ENCODE results near the gene JAK1. TPM values are rescaled to one million over a fixed set of nuclear protein-coding genes. Genes with fewer than 3 reads are reported as not detected.
"Not testable (repeated sequence)": the region's sequence is repeated elsewhere in the genome, so short reads cannot be mapped to it uniquely, and the experiment has no call there.

JAK1 gene
- total RNA-seq, 2 donors from 2014 or later, result 90.3 to 122 TPM

DNA sequence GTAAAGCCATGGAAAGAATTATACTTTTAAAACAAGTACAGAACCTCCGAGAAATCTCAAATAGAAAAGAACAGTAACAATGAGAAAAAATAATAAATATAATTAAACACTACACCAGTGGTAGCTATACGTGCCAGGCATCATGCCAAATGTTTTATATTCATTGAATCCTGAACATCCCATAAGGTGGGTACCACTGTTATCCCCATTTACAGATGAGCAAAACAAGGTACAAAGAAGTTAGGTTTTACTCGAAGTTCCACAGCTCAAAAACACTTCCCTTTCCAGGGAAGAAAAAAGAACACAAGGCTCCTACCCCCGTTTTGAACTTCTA lies 33.4 kb downstream of the JAK1 start:
- peak overlapping the region; percentile 74 to 83 for H3K27ac ChIP-seq
- no peaks in the 10 kb centered on the region for H3K27me3 ChIP-seq
- H3K4me1 ChIP-seq, result peaks cover 0 to 54% of the 10 kb centered on the region in 2 donors
- no peaks in the 10 kb centered on the region for H3K36me3 ChIP-seq
- DNase-seq (ENCODE audit: low spot score), result no peak
- H3K4me3 ChIP-seq, result no peak overlapping the region
- H3K9me3 ChIP-seq, result no peaks in the 10 kb centered on the region
- TF ChIP-seq, protein P1, sequence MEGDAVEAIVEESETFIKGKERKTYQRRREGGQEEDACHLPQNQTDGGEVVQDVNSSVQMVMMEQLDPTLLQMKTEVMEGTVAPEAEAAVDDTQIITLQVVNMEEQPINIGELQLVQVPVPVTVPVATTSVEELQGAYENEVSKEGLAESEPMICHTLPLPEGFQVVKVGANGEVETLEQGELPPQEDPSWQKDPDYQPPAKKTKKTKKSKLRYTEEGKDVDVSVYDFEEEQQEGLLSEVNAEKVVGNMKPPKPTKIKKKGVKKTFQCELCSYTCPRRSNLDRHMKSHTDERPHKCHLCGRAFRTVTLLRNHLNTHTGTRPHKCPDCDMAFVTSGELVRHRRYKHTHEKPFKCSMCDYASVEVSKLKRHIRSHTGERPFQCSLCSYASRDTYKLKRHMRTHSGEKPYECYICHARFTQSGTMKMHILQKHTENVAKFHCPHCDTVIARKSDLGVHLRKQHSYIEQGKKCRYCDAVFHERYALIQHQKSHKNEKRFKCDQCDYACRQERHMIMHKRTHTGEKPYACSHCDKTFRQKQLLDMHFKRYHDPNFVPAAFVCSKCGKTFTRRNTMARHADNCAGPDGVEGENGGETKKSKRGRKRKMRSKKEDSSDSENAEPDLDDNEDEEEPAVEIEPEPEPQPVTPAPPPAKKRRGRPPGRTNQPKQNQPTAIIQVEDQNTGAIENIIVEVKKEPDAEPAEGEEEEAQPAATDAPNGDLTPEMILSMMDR (IDR thresholded peaks at IDR 0.05), result no peak

DNA sequence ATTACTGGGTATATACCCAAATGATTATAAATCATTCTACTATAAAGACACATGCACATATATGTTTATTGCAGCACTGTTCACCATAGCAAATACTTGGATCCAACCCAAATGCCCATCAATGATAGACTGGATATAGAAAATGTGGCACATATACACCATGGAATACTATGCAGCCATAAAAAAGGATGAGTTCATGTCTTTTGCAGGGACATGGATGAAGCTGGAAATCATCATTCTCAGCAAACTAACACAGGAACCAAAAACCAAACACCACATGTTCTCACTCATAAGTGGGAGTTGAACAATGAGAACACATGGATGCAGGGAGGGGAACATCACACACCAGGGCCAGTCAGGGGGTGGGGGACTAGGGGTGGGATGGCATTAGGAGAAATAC lies 35.7 kb downstream of the JAK1 start:
- H3K27ac ChIP-seq; DNase-seq (ENCODE audit: low spot score); H3K36me3 ChIP-seq; H3K9me3 ChIP-seq; H3K4me3 ChIP-seq; H3K27me3 ChIP-seq: not testable (repeated sequence)
- peaks cover 0 to 54% of the 10 kb centered on the region in 2 donors for H3K4me1 ChIP-seq

DNA sequence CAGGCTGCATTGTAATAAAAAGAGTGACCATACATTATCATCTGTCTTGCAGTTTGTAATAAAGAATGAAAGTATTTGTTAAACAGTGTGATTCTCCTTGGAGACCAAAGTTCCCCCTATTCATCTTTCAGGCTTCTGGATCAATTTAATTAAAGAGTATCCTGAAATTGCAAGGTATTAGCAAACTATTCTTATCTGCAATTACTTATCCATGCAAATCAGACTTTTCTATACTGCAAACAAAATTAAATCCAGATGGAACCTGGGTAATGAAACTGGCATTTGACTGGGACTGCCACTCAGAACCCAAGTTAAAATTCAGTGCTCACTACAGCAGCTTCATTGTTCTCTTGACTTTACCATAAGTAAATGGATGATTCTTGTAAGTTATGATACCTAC lies 37.1 kb downstream of the JAK1 start:
- Histone ChIP-seq H3K4me1 (peaks cover 0 to 45% of the 10 kb centered on the region in 2 donors), H3K9me3 (no peaks in the 10 kb centered on the region), H3K27me3 (no peaks in the 10 kb centered on the region), H3K4me3 (no peak overlapping the region), H3K36me3 (no peaks in the 10 kb centered on the region), H3K27ac (no peak overlapping the region)
- DNase-seq (ENCODE audit: low spot score), result no peak
- TF ChIP-seq, protein P1 (IDR thresholded peaks at IDR 0.05), result no peak

DNA sequence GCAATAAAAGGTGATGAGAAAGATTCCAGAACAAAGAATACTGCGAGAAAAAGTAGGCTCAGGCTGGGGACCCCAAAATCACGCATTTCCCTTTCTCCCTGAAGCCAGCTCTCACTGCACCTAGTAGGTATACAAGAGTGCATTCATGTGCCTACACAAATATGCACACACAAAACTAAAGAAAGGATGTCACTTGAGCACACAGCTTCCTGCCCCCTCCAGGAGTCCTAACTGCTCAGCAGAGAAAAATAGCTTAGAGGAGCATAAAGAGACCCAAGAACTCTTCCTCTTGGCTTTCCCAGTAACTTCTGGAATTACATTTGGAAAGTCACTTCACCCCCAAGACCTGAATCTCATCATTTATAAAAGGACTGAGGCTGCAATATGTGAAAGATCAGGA lies 38.0 kb downstream of the JAK1 start:
- H3K36me3 ChIP-seq, result no peaks in the 10 kb centered on the region
- peaks cover 0 to 36% of the 10 kb centered on the region in 2 donors for H3K4me1 ChIP-seq
- H3K27ac ChIP-seq, result no peak overlapping the region
- H3K4me3 ChIP-seq, result no peak overlapping the region
- TF ChIP-seq, protein P1 (IDR thresholded peaks at IDR 0.05), result no peak
- no peaks in the 10 kb centered on the region for H3K9me3 ChIP-seq
- no peak for DNase-seq (ENCODE audit: low spot score)
- no peaks in the 10 kb centered on the region for H3K27me3 ChIP-seq

DNA sequence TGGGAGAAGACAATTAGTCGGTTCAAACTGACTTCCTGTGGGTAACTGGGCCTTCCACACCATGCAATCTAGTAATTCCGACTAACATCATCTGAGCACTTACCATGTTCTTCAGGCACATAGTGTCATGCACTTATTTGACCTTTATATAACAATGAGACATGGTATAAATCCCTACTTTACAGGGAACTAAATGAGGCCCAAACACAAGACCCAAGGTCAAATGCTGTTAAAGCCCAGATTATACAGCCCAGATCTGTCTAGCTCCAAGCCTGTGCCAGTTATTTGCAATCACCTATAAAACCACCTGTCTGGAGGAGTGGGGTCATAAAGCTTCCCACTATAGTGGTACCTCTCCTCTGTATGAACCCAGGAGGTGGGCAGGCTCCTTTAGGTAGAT lies 40.8 kb downstream of the JAK1 start:
- H3K36me3 ChIP-seq, result no peaks in the 10 kb centered on the region
- H3K4me1 ChIP-seq, result peaks cover 0 to 46% of the 10 kb centered on the region in 2 donors
- no peak for DNase-seq (ENCODE audit: low spot score)
- no peak overlapping the region for H3K4me3 ChIP-seq
- TF ChIP-seq, protein P1 (IDR thresholded peaks at IDR 0.05), result no peak
- H3K9me3 ChIP-seq, result no peaks in the 10 kb centered on the region
- no peaks in the 10 kb centered on the region for H3K27me3 ChIP-seq
- no peak overlapping the region for H3K27ac ChIP-seq

DNA sequence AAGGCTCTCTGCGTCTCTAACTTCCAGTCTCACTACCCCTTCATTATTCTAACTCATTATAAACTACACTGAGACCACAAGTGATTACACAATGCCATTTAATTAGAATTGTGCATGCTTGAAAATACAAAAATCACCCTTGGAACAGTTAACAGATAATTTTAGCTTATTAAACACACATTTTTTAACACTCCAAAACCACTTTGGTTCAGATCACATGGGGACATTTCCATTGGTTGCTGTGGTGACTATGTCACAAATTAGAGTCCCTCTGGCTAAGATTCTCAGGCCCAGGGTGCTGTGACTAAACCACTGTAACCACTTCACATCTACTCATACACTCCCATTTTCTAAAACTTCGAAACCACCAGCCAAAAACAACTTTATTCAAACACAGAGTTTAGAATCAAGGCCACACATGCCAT lies 43.0 kb downstream of the JAK1 start:
- peaks cover 0 to 51% of the 10 kb centered on the region in 2 donors for H3K4me1 ChIP-seq
- no peak for DNase-seq (ENCODE audit: low spot score)

More for the DNA sequence above, 43.0 kb downstream of the JAK1 start:
- H3K27me3 ChIP-seq, result no peaks in the 10 kb centered on the region
- TF ChIP-seq, protein P1 (IDR thresholded peaks at IDR 0.05), result no peak
- no peaks in the 10 kb centered on the region for H3K36me3 ChIP-seq
- H3K9me3 ChIP-seq, result no peaks in the 10 kb centered on the region
- no peak overlapping the region for H3K4me3 ChIP-seq
- no peak overlapping the region for H3K27ac ChIP-seq

All from right atrium auricular region (tissue), 2 donors.